GM19351 (cell line): ENCODE data around the gene ZNF195.
"Not testable (repeated sequence)": the region's sequence is repeated elsewhere in the genome, so short reads cannot be mapped to it uniquely, and the experiment has no call there.

Source experiments
- ATAC-seq: cut with Tn5 transposase; IDR thresholded peaks from one replicate; pipeline ENCODE4 v1.9.1; 2021; ENCODE audit warnings: mild to moderate bottlenecking, moderate library complexity; ENCODE audit not compliant: unreplicated experiment

The ZNF195 gene

GRCh38 chr11:3402861-3403250 is 23.9 kb upstream of the ZNF195 start:
- not testable (repeated sequence) for ATAC-seq

DNA sequence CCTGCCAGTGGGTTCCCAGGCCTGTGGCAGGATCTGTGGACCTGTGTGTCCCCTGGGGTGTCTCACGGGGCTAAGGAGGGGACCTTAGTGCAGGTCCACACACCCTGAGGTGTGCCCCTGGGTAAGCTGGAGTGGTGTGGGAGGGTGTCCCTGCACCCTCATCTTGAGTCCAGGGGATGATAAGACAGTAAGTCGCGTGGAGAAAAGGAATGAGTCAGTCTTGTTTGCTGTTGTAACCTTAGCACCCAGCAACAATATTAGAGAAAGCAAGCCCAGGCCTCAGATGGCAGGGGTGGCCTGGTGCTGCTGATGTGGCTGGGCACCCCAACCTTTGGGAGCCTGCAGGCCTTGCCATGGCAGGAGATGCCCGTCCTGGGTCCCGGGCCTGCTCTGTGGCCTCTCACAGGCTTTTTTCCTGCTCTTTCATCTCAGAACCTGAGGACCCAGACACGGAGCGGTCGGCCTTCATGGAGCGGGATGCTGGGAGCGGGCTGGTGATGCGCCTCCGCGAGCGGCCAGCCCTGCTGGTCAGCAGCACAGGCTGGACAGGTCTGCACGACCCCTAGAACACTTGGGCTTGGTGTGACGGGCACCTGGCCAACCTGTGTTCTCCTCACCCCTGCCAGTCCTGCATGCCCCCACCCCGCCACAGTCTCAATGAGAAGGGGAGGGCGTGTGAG is 23.4 kb upstream of the ZNF195 start:
- not testable (repeated sequence) for ATAC-seq

- ATAC-seq, result not testable (repeated sequence)
Observed at GRCh38 chr11:3401052-3401451, 22.1 kb upstream of the ZNF195 start.

DNA sequence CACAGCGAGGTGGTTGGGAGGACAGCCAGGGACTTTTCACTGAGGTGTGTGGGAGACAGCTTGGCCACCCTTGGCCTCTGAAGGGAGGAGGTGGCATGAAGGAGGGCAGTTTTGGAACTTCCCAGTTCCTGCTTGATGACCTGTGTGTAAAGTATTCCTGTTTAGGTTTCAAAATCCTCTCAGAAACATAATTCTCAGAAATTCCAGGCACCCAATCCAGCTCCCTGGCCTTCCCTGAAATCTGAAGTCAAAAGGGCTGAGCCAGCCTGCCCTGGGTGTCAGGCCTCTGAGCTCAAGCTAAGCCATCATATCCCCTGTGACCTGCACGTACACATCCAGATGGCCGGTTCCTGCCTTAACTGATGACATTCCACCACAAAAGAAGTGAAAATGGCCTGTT is 19.6 kb upstream of the ZNF195 start:
- not testable (repeated sequence) for ATAC-seq

DNA sequence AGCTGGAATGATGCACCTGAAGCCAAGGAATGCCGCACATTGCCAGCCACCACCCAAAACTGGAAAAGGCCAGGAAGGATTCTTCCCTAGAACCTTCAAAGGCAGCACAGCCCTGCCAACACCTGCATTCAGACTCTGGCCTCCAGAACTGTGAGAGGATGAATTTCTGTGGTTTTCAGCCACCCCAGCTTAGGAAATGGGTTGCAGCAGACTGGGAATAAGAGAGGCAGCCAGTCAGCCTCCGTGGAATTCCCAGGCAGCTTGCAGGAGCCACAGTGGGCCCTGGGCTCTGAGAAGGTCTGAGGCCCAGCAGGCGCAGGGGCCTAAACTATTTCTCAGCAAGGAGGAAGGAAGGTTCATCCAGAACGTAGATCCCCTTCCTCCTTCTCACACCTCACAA is 19.2 kb upstream of the ZNF195 start:
- not testable (repeated sequence) for ATAC-seq

GRCh38 chr11:3397210-3397609 is 18.3 kb upstream of the ZNF195 start:
- ATAC-seq, result not testable (repeated sequence)

DNA sequence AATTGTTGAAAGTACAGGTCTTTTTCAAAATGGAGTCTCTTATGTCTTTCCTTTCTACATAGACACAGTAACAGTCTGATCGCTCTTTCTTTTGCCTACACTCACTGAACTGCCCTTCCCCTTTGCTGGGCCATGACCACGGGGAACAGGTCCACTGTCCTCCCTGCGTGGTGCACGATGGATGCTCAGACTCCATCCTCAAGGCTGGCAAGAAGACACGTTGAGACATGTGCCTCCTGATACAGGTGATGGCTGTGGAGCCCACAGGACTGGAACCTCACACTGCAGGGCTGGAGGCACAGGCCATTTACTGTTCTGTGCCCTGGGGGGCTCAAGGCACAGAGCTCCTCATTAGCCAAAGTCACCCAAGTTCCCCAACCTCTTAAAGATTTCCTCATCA is 16.5 kb upstream of the ZNF195 start:
- ATAC-seq, result not testable (repeated sequence)

DNA sequence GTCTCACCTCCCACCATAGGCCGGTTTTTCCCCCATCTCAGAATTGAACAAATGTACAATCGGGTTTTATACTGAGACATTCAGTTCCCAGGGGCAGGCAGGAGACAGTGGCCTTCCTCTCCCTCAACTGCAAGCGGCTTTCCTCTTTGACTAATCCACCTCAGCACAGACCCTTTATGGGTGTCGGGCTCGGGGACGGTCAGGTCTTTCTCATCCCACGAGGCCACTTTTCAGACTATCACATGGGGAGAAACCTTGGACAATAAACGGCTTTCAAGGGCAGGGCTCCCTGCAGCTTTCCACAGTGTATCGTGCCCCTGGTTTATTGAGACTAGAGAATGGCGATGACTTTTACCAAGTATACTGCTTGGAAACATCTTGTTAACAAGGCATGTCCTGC is 16.0 kb upstream of the ZNF195 start:
- not testable (repeated sequence) for ATAC-seq

GRCh38 chr11:3393450-3393849 is 14.5 kb upstream of the ZNF195 start:
- ATAC-seq, result not testable (repeated sequence)

DNA sequence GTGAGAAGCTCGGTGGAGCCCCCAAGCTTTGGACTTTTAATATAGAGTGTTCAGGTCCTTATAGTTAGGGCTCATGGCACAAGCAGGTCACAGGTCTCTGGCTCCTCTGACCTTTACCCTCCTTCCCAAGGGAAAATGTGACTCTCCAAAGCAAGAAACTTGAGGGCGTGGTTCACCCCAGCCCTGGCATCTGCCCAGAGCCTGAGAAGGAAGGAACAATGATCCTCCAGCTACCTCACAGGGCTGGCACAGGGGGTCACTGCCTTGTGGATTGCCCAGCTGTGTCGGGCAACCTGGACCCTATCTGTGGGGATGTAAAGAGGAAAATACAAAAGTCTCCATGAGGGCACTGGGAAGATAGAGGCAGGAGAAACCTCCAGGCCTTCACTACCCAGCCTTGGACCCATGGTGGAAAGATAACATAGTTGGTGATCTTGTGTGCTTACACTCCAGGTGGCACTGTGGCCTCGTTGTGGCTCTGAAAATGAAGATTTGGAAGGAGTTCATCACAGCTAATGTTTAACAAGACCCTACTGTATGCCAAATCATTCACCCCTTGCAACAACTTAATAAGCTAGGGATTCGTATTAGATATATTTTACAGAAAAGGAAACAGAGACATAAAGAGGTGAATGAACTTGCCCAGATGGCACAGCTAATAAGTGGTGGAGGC is 3.8 kb upstream of the ZNF195 start:
- ATAC-seq, result no peak

- no peak for ATAC-seq
Observed at GRCh38 chr11:3381794-3382193, 2.8 kb upstream of the ZNF195 start.

- no peak for ATAC-seq
Observed at GRCh38 chr11:3380706-3381545, 2.0 kb upstream of the ZNF195 start.

DNA sequence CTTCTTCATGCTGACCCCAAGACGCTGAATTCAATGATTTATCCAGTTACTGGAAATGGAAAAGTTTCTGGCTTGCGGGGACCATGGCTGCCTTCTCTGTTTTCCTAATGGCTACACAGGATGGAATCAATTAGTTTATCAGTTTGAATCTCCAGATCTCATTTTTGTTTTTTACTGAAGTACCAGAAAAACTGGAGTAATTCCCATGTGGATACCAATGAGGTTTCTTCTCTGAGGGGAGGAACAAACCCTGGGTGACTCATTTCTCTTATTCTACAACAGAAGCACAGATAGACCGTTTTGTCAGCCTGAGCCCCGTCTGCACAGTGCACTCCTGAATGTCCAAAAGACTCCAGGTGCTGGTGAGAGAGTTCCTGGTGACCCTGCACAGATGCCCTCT is 3.4 kb downstream of the ZNF195 start:
- no peak for ATAC-seq

- ATAC-seq, result no peak
Observed at GRCh38 chr11:3370311-3370870, 8.6 kb downstream of the ZNF195 start.

GRCh38 chr11:3369366-3369765 is 9.6 kb downstream of the ZNF195 start:
- ATAC-seq, result no peak

DNA sequence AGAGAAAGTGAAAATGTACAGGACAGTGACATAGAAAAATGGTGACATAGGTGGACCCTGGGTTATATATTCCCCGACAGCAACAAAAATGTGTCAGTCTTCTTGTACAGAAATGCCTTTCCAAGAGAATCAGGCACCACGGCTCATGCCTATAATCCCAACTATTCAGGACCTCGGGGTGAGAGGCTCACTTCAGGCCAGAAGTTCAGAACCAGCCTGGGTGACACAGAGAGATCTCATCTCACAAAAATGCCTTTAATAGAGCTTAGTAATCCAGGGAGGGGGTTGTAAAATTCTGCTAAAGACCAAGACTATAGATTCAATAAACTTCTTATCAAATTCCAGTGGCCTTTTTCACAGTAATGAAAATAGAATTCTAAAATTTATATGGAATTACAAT is 10.7 kb downstream of the ZNF195 start:
- no peak for ATAC-seq

DNA sequence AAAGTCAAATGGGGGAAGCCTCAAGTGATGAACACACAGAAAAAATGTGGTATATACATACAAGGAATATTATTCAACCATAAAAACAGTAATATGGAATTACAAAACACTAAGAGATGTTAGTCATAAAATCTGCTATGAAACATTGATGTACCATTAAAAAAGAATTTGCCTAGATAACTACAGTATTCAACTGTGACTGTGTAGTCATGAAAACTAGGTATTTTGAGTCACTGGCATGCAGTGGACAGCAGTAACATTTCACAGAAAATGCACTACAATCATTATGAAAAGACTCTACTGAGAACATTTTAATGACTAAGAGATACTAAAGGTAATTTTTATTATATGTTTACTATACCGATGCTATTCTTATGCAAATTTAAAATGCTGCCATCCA is 11.7 kb downstream of the ZNF195 start:
- ATAC-seq, result no peak

DNA sequence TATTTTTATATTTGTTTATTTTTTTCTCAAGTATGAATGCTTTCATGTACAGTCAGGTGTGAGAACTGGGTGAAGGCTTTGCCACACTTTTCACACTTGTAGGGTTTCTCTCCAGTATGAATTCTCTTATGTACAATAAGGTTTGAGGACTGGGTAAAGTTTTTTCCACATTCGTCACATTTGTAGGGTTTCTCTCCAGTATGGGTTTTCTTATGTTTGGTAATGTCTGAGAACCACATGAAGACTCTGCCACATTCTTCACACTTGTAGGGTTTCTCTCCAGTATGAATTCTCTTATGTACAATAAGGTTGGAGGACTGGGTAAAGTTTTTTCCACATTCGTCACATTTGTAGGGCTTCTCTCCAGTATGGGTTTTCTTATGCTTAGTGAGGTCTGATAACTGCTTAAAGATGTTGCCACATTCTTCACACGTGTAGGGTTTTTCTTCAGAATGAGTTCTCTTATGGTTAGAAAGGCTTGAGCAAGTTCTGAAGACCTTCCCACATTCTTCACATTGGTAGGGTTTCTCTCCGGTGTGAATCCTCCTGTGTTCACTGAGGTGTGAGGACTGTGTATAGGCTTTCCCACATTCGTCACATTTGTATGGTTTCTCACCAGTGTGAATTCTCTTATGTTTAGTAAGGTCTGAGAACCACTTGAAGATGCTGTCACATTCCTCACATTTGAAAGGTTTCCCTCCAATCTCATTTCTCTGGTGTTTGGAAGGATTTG is 19.7 kb downstream of the ZNF195 start:
- no peak for ATAC-seq

DNA sequence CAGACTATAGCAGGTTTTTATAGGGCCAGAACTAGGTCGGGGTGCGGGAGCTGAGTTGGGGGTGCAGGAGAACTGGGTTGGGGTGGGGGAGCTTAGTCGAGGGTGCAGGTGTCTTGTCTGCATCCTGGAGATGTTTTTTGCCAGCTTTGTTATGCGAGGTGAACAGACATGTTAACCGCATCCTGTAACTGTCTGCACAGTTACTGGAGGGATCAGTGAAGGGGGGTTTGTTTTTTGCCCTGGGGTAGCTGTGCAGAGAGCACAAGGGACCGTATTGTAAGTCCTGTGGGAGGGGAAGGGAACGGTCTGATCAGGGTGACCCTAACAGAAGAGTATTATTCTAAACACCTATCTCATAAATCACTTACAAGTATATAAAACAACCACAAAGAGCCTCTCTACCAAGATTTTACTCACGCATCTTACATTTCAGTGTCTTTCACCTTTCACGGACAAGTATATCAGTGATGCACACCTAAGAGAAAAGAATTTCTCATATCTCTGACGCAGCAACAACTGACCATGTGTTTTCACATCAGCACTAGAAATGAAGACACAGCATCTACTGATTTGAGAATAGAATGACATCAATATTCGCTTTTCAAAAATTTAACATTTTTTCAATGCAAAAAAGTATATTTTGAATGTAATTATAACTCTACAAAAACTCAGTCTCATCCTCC is 20.8 kb downstream of the ZNF195 start:
- ATAC-seq, result no peak

GRCh38 chr11:3357302-3357701 is 21.6 kb downstream of the ZNF195 start:
- no peak for ATAC-seq
